ENCODE results near the gene MYNN.
A peak's percentile ranks its signal among the peaks of the same experiment; 100 is the strongest.

GRCh38 chr3:169764882-169765612 is 8.1 kb upstream of the MYNN start, which contains the start of gene TERC:
- 0 out of 2 replicates have a peak, but pooled peaks have one; percentile 11 for TF ChIP-seq ZNF335 (tag by site-specific recombination; conservative IDR thresholded peaks at IDR 0.05)
- no peak for TF ChIP-seq ZNF350 (tag by site-specific recombination; IDR thresholded peaks at IDR 0.05)
- no peak for TF ChIP-seq CTCF (tag by site-specific recombination; IDR thresholded peaks at IDR 0.05)
- TF ChIP-seq ZNF398 (tag by site-specific recombination; IDR thresholded peaks at IDR 0.05), result no peak
- peak; percentile 77 for TF ChIP-seq PATZ1 (tag by site-specific recombination; IDR thresholded peaks at IDR 0.05)
- TF ChIP-seq ZBTB8A (tag by site-specific recombination; IDR thresholded peaks at IDR 0.05), result peak; percentile 56
- peak; percentile 98 for TF ChIP-seq ZNF518A (tag by site-specific recombination; conservative IDR thresholded peaks at IDR 0.05; ENCODE audit: low read depth)
- TF ChIP-seq ZNF175 (tag by site-specific recombination; IDR thresholded peaks at IDR 0.05), result no peak
- TF ChIP-seq ZNF239 (tag by site-specific recombination; IDR thresholded peaks at IDR 0.05), result no peak
- no peak for TF ChIP-seq ZBTB1 (tag by site-specific recombination; IDR thresholded peaks at IDR 0.05)
- TF ChIP-seq ZNF558 (tag by site-specific recombination; IDR thresholded peaks at IDR 0.05), result no peak
- TF ChIP-seq PBX3 (CRISPR knock-in tag; IDR thresholded peaks at IDR 0.05), result no peak
- no peak for TF ChIP-seq ZNF549 (tag by site-specific recombination; IDR thresholded peaks at IDR 0.05)
- no peak for TF ChIP-seq ZBTB21 (tag by site-specific recombination; IDR thresholded peaks at IDR 0.05)
